ENCODE measurements around the gene ROPN1L.

The ROPN1L gene

DNA sequence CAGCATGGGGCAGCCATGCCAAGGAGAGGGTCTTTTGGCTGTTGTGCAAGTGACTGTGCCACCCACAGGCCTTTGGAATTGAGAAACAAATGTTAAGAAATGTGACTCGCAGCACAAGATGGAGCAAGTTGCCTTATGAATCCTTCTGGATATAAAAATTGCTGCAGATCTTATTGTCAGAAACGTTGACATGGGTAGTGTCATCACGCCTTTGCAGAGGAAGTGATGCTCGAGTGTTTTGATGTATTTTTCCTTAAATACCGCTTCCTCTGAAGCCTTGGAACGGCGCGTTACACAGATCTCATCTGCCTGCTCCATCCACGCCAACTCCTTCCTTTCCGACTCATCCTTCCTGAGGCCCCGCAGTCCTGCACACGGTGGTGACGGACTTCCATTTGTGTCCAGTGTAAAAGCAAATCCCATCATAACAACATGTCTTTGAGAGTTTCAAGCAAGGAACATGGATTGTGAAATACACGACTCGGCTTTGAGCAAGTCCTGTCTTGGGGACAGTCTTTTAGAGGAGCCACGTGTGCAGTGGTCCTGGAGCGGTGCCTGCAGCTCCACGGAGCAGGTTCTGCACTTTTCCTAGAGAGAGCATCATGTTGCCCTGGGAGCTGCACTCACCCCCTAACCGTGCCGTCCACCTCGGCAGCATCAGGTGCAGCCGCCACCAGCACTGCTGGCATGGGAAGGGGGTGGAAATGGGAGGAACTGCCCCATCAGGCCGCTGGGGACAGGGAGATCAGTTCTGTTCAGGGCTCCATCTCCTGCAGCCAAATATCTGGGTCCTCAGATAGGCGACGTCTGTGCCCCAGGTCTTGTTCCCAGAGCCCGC lies 15.1 kb downstream of the ROPN1L start:
- no peaks in the 10 kb centered on the region for H3K9me2 ChIP-seq (replicated peaks; ENCODE audit: low read depth, low read length)
- no peaks in the 10 kb centered on the region for H4K20me1 ChIP-seq (ENCODE audit: insufficient read depth, low read length, poor library complexity, severe bottlenecking)
- no peaks in the 10 kb centered on the region for H3K27me3 ChIP-seq (ENCODE audit: insufficient read depth, low read length, poor library complexity, severe bottlenecking)
- no peak for TF ChIP-seq EZH2phosphoT487 (IDR thresholded peaks at IDR 0.05; ENCODE audit: borderline replicate concordance)
- TF ChIP-seq, protein P1, sequence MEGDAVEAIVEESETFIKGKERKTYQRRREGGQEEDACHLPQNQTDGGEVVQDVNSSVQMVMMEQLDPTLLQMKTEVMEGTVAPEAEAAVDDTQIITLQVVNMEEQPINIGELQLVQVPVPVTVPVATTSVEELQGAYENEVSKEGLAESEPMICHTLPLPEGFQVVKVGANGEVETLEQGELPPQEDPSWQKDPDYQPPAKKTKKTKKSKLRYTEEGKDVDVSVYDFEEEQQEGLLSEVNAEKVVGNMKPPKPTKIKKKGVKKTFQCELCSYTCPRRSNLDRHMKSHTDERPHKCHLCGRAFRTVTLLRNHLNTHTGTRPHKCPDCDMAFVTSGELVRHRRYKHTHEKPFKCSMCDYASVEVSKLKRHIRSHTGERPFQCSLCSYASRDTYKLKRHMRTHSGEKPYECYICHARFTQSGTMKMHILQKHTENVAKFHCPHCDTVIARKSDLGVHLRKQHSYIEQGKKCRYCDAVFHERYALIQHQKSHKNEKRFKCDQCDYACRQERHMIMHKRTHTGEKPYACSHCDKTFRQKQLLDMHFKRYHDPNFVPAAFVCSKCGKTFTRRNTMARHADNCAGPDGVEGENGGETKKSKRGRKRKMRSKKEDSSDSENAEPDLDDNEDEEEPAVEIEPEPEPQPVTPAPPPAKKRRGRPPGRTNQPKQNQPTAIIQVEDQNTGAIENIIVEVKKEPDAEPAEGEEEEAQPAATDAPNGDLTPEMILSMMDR (conservative IDR thresholded peaks at IDR 0.05; ENCODE audit: low read length): no peak
- no peaks in the 10 kb centered on the region for H3K9me3 ChIP-seq (ENCODE audit: insufficient read depth, low read depth, low read length)
- H3K79me2 ChIP-seq (ENCODE audit: insufficient read depth, low read length): no peaks in the 10 kb centered on the region
- no peaks in the 10 kb centered on the region for H3K4me1 ChIP-seq (ENCODE audit: insufficient read depth, low read length, poor library complexity, severe bottlenecking)
- no peaks in the 10 kb centered on the region for H3F3A ChIP-seq (ENCODE audit: low read depth)
- no peak overlapping the region for H2AFZ ChIP-seq (ENCODE audit: low read length)
- H3K4me3 ChIP-seq (ENCODE audit: low read length, poor library complexity, severe bottlenecking): no peak overlapping the region
- no peak overlapping the region for H3K4me2 ChIP-seq (ENCODE audit: low read depth, low read length, poor library complexity, severe bottlenecking)
- H3K36me3 ChIP-seq (ENCODE audit: insufficient read depth, low read length): no peaks in the 10 kb centered on the region
- no peak overlapping the region for H3K9ac ChIP-seq (ENCODE audit: low read depth, low read length, poor library complexity, severe bottlenecking)

DNA sequence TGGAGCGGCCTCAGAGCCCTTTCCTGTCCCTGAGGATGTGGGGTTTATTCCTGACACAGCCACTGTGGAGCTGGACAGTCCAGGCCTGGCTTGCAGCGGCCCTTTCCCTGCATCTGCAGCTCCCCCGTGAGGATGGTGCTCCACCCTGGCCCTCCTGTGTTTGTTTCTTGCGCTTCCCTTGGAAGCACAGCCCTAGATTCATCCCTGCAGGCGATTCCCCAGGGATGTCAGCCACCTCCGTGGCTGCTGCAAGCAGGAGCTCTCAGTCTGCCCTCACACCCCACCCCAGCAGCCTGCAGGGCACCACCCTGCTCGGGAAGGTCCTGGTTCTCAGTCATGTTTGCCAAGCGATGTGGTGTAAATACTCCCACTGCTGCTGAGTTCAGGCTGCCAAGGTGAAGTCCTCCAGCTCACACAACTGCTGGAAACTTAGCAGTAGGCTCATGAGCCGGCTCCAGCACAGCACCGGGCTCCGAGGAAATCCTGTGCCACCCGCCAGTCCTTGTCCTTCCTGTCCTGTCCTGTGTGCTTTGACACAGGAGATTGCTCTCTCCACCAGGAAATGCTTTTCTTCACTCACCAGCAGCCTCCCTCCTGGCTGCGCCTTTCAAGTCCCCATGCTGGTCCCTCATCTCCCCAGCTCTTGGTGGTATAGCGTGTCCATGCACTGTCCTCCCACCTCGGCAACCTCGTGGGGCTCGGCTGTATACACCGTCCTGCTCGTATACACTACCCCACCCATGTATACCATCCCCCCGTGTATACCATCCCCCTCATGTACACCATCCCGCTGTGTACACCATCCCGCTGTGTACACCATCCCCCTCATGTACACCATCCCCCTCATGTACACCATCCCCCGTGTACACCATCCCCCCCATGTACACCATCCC lies 16.2 kb downstream of the ROPN1L start:
- Histone ChIP-seq H3F3A (ENCODE audit: low read depth) (no peaks in the 10 kb centered on the region), H3K9me3 (ENCODE audit: insufficient read depth, low read depth, low read length) (no peaks in the 10 kb centered on the region), H4K20me1 (ENCODE audit: insufficient read depth, low read length, poor library complexity, severe bottlenecking) (no peaks in the 10 kb centered on the region), H3K4me3 (ENCODE audit: low read length, poor library complexity, severe bottlenecking) (no peak overlapping the region), H3K36me3 (ENCODE audit: insufficient read depth, low read length) (no peaks in the 10 kb centered on the region), H3K4me1 (ENCODE audit: insufficient read depth, low read length, poor library complexity, severe bottlenecking) (no peaks in the 10 kb centered on the region), H3K27me3 (ENCODE audit: insufficient read depth, low read length, poor library complexity, severe bottlenecking) (no peaks in the 10 kb centered on the region), H3K79me2 (ENCODE audit: insufficient read depth, low read length) (no peaks in the 10 kb centered on the region), H3K9ac (ENCODE audit: low read depth, low read length, poor library complexity, severe bottlenecking) (no peak overlapping the region), H3K4me2 (ENCODE audit: low read depth, low read length, poor library complexity, severe bottlenecking) (no peak overlapping the region), H2AFZ (ENCODE audit: low read length) (no peak overlapping the region), H3K9me2 (replicated peaks; ENCODE audit: low read depth, low read length) (no peaks in the 10 kb centered on the region)
- TF ChIP-seq, protein P1 (conservative IDR thresholded peaks at IDR 0.05; ENCODE audit: low read length): no peak
- TF ChIP-seq EZH2phosphoT487 (IDR thresholded peaks at IDR 0.05; ENCODE audit: borderline replicate concordance): no peak

DNA sequence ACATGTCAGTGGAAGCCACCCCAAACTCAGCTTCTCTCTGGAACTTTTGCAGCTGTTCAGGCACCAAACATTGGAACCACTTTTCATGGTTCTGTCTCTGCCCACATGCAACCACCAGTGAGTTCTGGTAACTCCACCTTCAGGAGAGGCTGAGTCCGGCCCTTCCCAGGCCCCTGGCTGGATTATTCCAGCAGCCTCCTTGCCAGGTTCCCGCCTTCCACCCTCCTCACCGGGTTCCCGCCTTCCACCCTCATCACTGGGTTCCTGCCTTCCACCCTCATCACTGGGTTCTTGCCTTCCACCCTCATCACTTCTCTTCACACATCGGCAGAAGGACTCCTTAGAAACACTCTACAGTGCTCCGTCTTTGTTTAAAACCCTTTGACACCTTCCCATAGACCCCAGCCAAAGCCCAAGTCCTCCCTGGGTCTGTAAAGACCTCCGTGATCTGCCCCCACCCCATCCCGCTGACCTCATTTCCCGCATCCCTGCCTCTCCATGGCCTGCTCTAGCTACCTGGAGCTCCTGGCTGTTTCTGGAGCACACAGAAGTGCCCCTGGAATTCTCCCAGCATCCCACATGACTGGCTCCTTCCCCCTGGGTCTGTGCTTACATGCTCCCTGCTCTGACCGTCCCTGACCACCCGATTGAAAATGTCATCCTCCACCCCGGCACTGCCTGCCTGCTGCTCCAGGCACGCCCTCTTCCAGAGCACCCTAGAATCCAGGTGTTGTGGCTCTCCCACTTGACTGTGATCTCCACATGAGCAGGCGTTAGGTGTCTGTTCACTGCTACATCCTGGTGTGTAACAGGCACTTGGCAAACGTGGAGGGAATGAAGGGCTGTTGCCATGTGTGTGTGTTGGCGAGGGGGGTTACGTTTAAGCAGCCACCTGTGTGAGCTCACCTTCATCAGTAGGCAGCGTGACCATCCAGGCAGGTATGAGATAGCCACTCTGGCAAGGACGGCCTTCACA lies 17.7 kb downstream of the ROPN1L start:
- Histone ChIP-seq H3K9me2 (replicated peaks; ENCODE audit: low read depth, low read length) (no peaks in the 10 kb centered on the region), H3K4me1 (ENCODE audit: insufficient read depth, low read length, poor library complexity, severe bottlenecking) (no peaks in the 10 kb centered on the region)
- TF ChIP-seq, protein P1 (conservative IDR thresholded peaks at IDR 0.05; ENCODE audit: low read length): no peak
- no peak for TF ChIP-seq EZH2phosphoT487 (IDR thresholded peaks at IDR 0.05; ENCODE audit: borderline replicate concordance)

More for the DNA sequence above, 17.7 kb downstream of the ROPN1L start:
- H3K9me3 ChIP-seq (ENCODE audit: insufficient read depth, low read depth, low read length): no peaks in the 10 kb centered on the region
- H3K27me3 ChIP-seq (ENCODE audit: insufficient read depth, low read length, poor library complexity, severe bottlenecking): no peaks in the 10 kb centered on the region
- no peaks in the 10 kb centered on the region for H4K20me1 ChIP-seq (ENCODE audit: insufficient read depth, low read length, poor library complexity, severe bottlenecking)
- no peaks in the 10 kb centered on the region for H3F3A ChIP-seq (ENCODE audit: low read depth)
- no peak overlapping the region for H2AFZ ChIP-seq (ENCODE audit: low read length)
- H3K4me3 ChIP-seq (ENCODE audit: low read length, poor library complexity, severe bottlenecking): no peak overlapping the region
- no peak overlapping the region for H3K4me2 ChIP-seq (ENCODE audit: low read depth, low read length, poor library complexity, severe bottlenecking)
- no peak overlapping the region for H3K9ac ChIP-seq (ENCODE audit: low read depth, low read length, poor library complexity, severe bottlenecking)
- H3K36me3 ChIP-seq (ENCODE audit: insufficient read depth, low read length): no peaks in the 10 kb centered on the region
- no peaks in the 10 kb centered on the region for H3K79me2 ChIP-seq (ENCODE audit: insufficient read depth, low read length)
